ENCODE data around the gene JAG2.

JAG2 gene

GRCh38 chr14:105165134-105165704 lies 3.4 kb downstream of the JAG2 start:
- no peak for DNase-seq (ENCODE audit: low spot score)

- no peak for DNase-seq (ENCODE audit: low spot score)
These were observed 5.4 kb downstream of the JAG2 start for GRCh38 chr14:105163040-105163742.

- no peak for DNase-seq (ENCODE audit: low spot score)
These were observed 6.0 kb downstream of the JAG2 start for GRCh38 chr14:105162669-105162979.

GRCh38 chr14:105161964-105162668 lies 6.5 kb downstream of the JAG2 start:
- DNase-seq (ENCODE audit: low spot score) = no peak

GRCh38 chr14:105161309-105161708 lies 7.3 kb downstream of the JAG2 start:
- DNase-seq (ENCODE audit: low spot score) = no peak

GRCh38 chr14:105160776-105161175 lies 7.8 kb downstream of the JAG2 start:
- no peak for DNase-seq (ENCODE audit: low spot score)

- DNase-seq (ENCODE audit: low spot score) = no peak
These were observed 9.2 kb downstream of the JAG2 start for GRCh38 chr14:105159344-105159743.

GRCh38 chr14:105158794-105159193 lies 9.8 kb downstream of the JAG2 start:
- no peak for DNase-seq (ENCODE audit: low spot score)

- DNase-seq (ENCODE audit: low spot score) = no peak
These were observed 10.7 kb downstream of the JAG2 start for GRCh38 chr14:105157872-105158271.

GRCh38 chr14:105156414-105157375 lies 11.9 kb downstream of the JAG2 start:
- no peak for DNase-seq (ENCODE audit: low spot score)

- DNase-seq (ENCODE audit: low spot score) = no peak
These were observed 12.7 kb downstream of the JAG2 start for GRCh38 chr14:105155681-105156413.

- no peak for DNase-seq (ENCODE audit: low spot score)
These were observed 13.4 kb downstream of the JAG2 start for GRCh38 chr14:105155071-105155651.

- peak; percentile 66 for DNase-seq (ENCODE audit: low spot score)
These were observed 14.1 kb downstream of the JAG2 start for GRCh38 chr14:105154476-105154871.

- DNase-seq (ENCODE audit: low spot score) = no peak
These were observed 14.7 kb downstream of the JAG2 start for GRCh38 chr14:105153739-105154475.

- DNase-seq (ENCODE audit: low spot score) = no peak
These were observed 15.2 kb downstream of the JAG2 start for GRCh38 chr14:105153331-105153731.

- DNase-seq (ENCODE audit: low spot score) = no peak
These were observed 15.8 kb downstream of the JAG2 start for GRCh38 chr14:105152794-105153241.

- peak; percentile 63 for DNase-seq (ENCODE audit: low spot score)
These were observed 16.5 kb downstream of the JAG2 start for GRCh38 chr14:105151838-105152793.

GRCh38 chr14:105151084-105151837 lies 17.3 kb downstream of the JAG2 start:
- no peak for DNase-seq (ENCODE audit: low spot score)
